Stimulated activated CD4-positive, alpha-beta T cell treated with anti-CD3 and anti-CD28 coated beads, Interleukin-1b, Interleukin-23, amount 100 ng/mL, for 24 hours (primary cell): Measurements from ENCODE around the gene RELT.

Experiments used
- DNase-seq, 4 experiments: peaks; one replicate each; pipeline ENCODE4 v3.0.0-alpha.2; 2020; ENCODE audit warnings: low read depth in 4 of 4, low spot score in 1 of 4

The RELT gene

GRCh38 chr11:73376160-73376802, at the start of gene RELT:
RELT (plus strand) TSS chr11:73376399; CDS start chr11:73389137, 12,738 bp downstream.
- DNase-seq: peak; percentile 78 to 95 (median 88)

GRCh38 chr11:73326929-73327811, 49.0 kb upstream of the RELT start:
- no peak for DNase-seq

- no peak for DNase-seq
Measured at GRCh38 chr11:73327812-73328364, 48.3 kb upstream of the RELT start.

- no peak for DNase-seq
Measured at GRCh38 chr11:73330569-73331093, 45.6 kb upstream of the RELT start.

- DNase-seq: no peak
Measured at GRCh38 chr11:73331138-73331916, 44.9 kb upstream of the RELT start.

GRCh38 chr11:73333173-73333572, 43.0 kb upstream of the RELT start:
- no peak for DNase-seq

GRCh38 chr11:73333640-73334383, 42.4 kb upstream of the RELT start:
- no peak for DNase-seq

- no peak for DNase-seq
Measured at GRCh38 chr11:73334384-73335203, 41.6 kb upstream of the RELT start.

GRCh38 chr11:73335204-73335923, 40.8 kb upstream of the RELT start:
- peak; percentile 50 to 64 (median 60) for DNase-seq

GRCh38 chr11:73337846-73338245, 38.4 kb upstream of the RELT start:
- DNase-seq: no peak

GRCh38 chr11:73338279-73338678, 37.9 kb upstream of the RELT start:
- DNase-seq: no peak

GRCh38 chr11:73340164-73340563, 36.0 kb upstream of the RELT start:
- no peak for DNase-seq

- DNase-seq: no peak
Measured at GRCh38 chr11:73342633-73343032, 33.6 kb upstream of the RELT start.

- DNase-seq: no peak
Measured at GRCh38 chr11:73343076-73343873, 32.9 kb upstream of the RELT start.

- DNase-seq: no peak
Measured at GRCh38 chr11:73344191-73344607, 32.0 kb upstream of the RELT start.

- DNase-seq: no peak
Measured at GRCh38 chr11:73345481-73346160, 30.6 kb upstream of the RELT start.

GRCh38 chr11:73346186-73346935, 29.8 kb upstream of the RELT start:
- no peak for DNase-seq
